Esophagus (tissue), 2 donors: ENCODE data around the gene IRF4. TPM values are rescaled to one million over a fixed set of nuclear protein-coding genes. Genes with fewer than 3 reads are reported as not detected.
"Not testable (repeated sequence)": the region's sequence is repeated elsewhere in the genome, so short reads cannot be mapped to it uniquely, and the experiment has no call there.

Source experiments
- H3K27ac ChIP-seq, 2 donors: one replicate each; pipeline ENCODE4 v1.5.1; 2013; ENCODE audit warnings: low read depth in 2 of 2, mild to moderate bottlenecking in 2 of 2, inconsistent platforms in 1 of 2, low read length in 1 of 2, moderate library complexity in 1 of 2
- H3K27me3 ChIP-seq, 2 donors: one replicate each; pipeline ENCODE4 v1.6.1; 2013; ENCODE audit warnings: low read length in 2 of 2, control low read depth in 1 of 2, mild to moderate bottlenecking in 1 of 2; ENCODE audit not compliant: insufficient read depth in 2 of 2, control insufficient read depth in 1 of 2
- H3K36me3 ChIP-seq, 2 donors: one replicate each; pipeline ENCODE4 v1.6.1; 2013; ENCODE audit warnings: low read length in 1 of 2; ENCODE audit not compliant: control insufficient read depth in 2 of 2, insufficient read depth in 2 of 2
- H3K4me1 ChIP-seq, 2 donors: one replicate each; pipeline ENCODE4 v1.6.1; 2013; ENCODE audit warnings: low read length in 1 of 2; ENCODE audit not compliant: control insufficient read depth in 2 of 2, insufficient read depth in 2 of 2
- H3K4me3 ChIP-seq, 2 donors: one replicate each; pipeline ENCODE4 v1.5.1; 2013; ENCODE audit warnings: low read length in 2 of 2, mild to moderate bottlenecking in 2 of 2, low read depth in 1 of 2, moderate library complexity in 1 of 2
- H3K9me3 ChIP-seq, 2 donors: one replicate each; pipeline ENCODE4 v1.6.1; 2013; ENCODE audit warnings: mild to moderate bottlenecking in 2 of 2, low read depth in 1 of 2, low read length in 1 of 2, moderate library complexity in 1 of 2; ENCODE audit not compliant: control insufficient read depth in 2 of 2, insufficient read depth in 1 of 2
- WGBS, 2 donors: extraction: QIAGEN DNeasy Blood & Tissue Kit; methylation state at CpG; one replicate each; pipeline ENCODE4 v1.1.7; 2013; 5-methylcytosine and 5-hydroxymethylcytosine counted together
- polyA plus RNA-seq, 2 donors: library from polyadenylated mRNA; stranded (reverse); fragments of 200-250 nt; gene quantifications; one replicate each; pipeline ENCODE4 v1.2.3, GENCODE V29; 2013
- donor health status: healthy with polysubstance abuse.
- donor health status: Bipolar disorder and iron deficiency.

IRF4 gene
- polyA plus RNA-seq, 2 donors = 0.27 to 0.28 TPM

DNA sequence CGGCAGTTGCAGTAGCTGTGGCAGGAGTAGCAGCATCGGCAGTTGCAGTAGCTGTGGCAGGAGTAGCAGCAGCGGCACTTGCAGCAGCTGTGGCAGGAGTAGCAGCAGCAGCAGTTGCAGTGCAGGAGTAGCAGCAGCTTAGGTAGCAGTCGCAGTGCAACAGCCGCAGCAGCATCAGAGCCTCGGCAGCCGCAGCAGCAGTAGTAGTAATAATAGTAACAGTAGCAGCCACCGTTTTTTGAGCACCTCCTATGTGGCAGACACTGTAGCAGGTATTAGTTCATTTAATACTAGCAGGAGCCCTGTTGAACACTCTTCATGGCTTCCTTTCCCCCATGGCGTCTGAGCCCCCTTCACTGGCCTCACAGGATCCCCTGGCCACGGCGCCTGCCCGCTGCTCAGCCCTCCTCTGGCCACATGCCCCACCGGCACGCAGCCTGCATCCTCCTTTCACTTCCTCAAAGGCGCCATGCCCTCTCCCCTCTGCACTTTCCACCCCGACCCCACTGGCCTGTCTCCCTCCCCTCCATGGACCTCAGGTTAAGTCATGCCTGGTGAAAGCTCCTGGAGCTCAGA lies 19.1 kb upstream of the IRF4 start:
- 74 to 79% methylated on average over 16 of the region's 16 CpGs for WGBS, 2 donors
- Histone ChIP-seq H3K27me3 (no peaks in the 10 kb centered on the region), H3K9me3 (peaks cover 7 to 20% of the 10 kb centered on the region in 2 donors), H3K36me3 (no peaks in the 10 kb centered on the region), H3K4me3 (no peak overlapping the region), H3K4me1 (no peaks in the 10 kb centered on the region), H3K27ac (no peak overlapping the region)

- WGBS, 2 donors = 77 to 78% methylated on average over 8 of the region's 8 CpGs
- Histone ChIP-seq H3K27ac (no peak overlapping the region), H3K27me3 (no peaks in the 10 kb centered on the region), H3K36me3 (no peaks in the 10 kb centered on the region), H3K4me1 (no peaks in the 10 kb centered on the region), H3K9me3 (peaks cover 7 to 18% of the 10 kb centered on the region in 2 donors), H3K4me3 (no peak overlapping the region)
Measured at GRCh38 chr6:373031-373430, 18.5 kb upstream of the IRF4 start.

- H3K4me3 ChIP-seq = no peak overlapping the region
- H3K27ac ChIP-seq = no peak overlapping the region
- WGBS, 2 donors = 71 to 75% methylated on average over 26 of the region's 26 CpGs
- H3K27me3 ChIP-seq = no peaks in the 10 kb centered on the region
- H3K9me3 ChIP-seq = peaks cover 7 to 21% of the 10 kb centered on the region in 2 donors
- H3K36me3 ChIP-seq = no peaks in the 10 kb centered on the region
- peaks cover 0 to 4% of the 10 kb centered on the region in 2 donors for H3K4me1 ChIP-seq
Measured at GRCh38 chr6:373773-374724, 17.5 kb upstream of the IRF4 start.

DNA sequence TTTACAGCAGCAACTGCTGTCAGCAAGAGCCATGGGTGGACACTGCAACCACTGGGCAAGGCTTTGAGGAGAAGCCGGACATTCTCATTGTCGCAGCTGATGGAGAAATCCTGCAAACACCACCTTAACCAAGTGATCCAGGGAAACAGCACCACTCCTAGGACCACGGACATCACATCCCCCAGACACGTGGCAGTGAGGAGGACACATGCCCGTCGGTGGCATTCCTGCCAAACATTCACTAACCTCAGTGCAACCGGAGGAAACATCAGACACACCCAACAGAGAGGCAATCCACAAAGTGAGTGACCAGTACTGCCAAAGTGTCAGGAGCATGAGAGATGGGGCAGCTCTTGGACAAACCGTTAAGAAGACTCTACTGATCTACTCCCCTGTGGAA lies 16.6 kb upstream of the IRF4 start:
- Histone ChIP-seq H3K36me3 (no peaks in the 10 kb centered on the region), H3K4me1 (peaks cover 0 to 7% of the 10 kb centered on the region in 2 donors), H3K27me3 (no peaks in the 10 kb centered on the region), H3K9me3 (peaks cover 9 to 19% of the 10 kb centered on the region in 2 donors), H3K27ac (no peak overlapping the region), H3K4me3 (no peak overlapping the region)
- WGBS, 2 donors = 80 to 83% methylated on average over 8 of the region's 8 CpGs

GRCh38 chr6:376827-377640 lies 14.5 kb upstream of the IRF4 start:
- no peaks in the 10 kb centered on the region for H3K27me3 ChIP-seq

DNA sequence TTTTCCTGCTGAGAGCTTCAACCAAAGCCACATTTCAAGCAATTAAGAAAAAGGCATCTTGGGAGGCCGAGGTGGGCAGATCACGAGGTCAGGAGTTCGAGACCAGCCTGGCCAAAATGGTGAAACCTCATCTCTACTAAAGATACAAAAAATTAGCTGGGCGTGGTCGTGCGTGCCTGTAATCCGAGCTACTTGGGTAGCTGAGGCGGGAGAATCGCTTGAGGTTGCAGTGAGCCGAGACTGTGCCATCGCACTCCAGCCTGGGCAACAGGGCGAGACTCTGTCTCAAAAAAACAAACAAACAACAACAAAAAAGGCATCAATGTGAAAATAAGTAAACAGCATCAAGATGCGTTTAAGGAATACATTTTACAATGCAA lies 13.9 kb upstream of the IRF4 start:
- H3K9me3 ChIP-seq = peaks cover 8 to 16% of the 10 kb centered on the region in 2 donors
- not testable (repeated sequence) for H3K36me3 ChIP-seq, H3K27ac ChIP-seq, H3K27me3 ChIP-seq, H3K4me3 ChIP-seq, H3K4me1 ChIP-seq
- 86 to 87% methylated on average over 13 of the region's 13 CpGs for WGBS, 2 donors

More at GRCh38 chr6:376827-377640, 14.5 kb upstream of the IRF4 start:
- no peak overlapping the region for H3K27ac ChIP-seq
- peaks cover 0 to 7% of the 10 kb centered on the region in 2 donors for H3K4me1 ChIP-seq
- WGBS, 2 donors = 73 to 77% methylated on average over 10 of the region's 10 CpGs
- H3K9me3 ChIP-seq = peaks cover 10 to 20% of the 10 kb centered on the region in 2 donors
- H3K4me3 ChIP-seq = no peak overlapping the region
- no peaks in the 10 kb centered on the region for H3K36me3 ChIP-seq

DNA sequence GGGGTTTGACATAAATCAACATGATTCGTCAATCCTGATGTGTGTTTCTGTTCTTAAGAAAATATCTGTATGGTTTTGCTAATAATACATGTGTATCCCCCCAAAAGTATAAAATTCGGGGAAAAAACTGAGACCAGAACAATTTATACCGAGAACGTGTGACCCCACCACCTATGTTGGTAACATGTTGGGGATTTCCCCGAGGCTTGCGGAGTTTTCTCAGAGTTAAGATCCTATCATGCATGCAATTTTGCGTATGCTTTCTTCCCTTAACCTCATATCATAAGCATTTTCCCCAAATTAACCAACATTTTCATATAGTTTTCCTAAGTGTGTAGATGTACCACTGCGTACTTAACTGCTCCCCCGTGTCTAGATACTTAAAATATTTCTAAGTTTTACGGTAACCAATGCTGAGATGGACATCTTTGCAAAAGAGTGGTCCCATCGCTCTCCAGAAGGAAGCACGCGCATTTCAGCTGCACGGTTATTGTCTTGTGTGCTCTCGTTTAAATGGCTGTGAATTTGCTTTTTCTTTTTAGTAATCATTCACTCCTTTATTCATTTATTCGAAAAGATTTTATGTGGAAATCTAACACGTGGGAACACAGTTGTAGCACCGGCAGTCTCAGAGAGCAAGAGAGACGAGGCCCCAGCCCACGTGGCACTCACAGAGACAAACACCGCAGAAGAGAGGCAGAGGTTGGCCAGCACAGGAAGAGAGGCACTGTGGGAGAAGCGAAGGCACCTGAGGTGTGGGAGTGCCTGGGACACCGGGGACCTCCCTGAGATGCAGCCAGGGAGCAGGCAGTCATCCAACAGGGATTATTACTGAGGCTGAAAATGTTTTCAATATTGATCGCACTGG lies 13.2 kb upstream of the IRF4 start:
- H3K36me3 ChIP-seq = no peaks in the 10 kb centered on the region
- peaks cover 0 to 7% of the 10 kb centered on the region in 2 donors for H3K4me1 ChIP-seq
- H3K27ac ChIP-seq = no peak overlapping the region
- no peak overlapping the region for H3K4me3 ChIP-seq
- no peaks in the 10 kb centered on the region for H3K27me3 ChIP-seq
- H3K9me3 ChIP-seq = peaks cover 8 to 16% of the 10 kb centered on the region in 2 donors
- WGBS, 2 donors = 81 to 84% methylated on average over 24 of the region's 24 CpGs

DNA sequence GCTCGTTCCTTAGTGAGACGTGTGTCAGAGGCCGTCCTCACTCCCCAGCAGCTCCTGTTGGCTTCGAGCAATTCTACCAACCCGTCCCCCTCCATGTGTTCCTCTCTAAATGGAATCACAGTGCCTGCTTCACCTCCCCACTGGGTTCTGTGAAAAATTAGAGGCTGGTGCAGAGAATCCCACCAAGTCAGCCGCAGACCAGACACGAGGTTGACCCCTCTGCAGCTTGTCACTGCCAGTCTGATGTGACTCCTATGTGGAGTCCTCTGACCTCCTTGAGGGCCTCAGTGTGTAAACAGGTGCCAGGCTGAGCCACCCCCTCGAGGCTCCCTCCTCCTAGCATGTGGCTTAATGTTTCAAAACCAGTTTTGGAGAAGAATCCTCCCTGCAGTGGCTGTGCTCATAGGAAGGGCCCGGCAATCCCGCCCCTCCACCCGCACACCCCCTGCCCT lies 12.6 kb upstream of the IRF4 start:
- WGBS, 2 donors = 68 to 72% methylated on average over 11 of the region's 11 CpGs
- Histone ChIP-seq H3K4me1 (peaks cover 0 to 7% of the 10 kb centered on the region in 2 donors), H3K36me3 (no peaks in the 10 kb centered on the region), H3K9me3 (peaks cover 7 to 16% of the 10 kb centered on the region in 2 donors), H3K4me3 (no peak overlapping the region), H3K27ac (no peak overlapping the region), H3K27me3 (no peaks in the 10 kb centered on the region)
